OCI-LY3 (cell line): ENCODE results near the gene SCN3A.

ENCODE experiments used
- H2AFZ ChIP-seq: fragments of 200-600, 300-600 bp; shearing (Covaris generic); 2 replicates; pipeline ENCODE4 v1.6.0; 2014; ENCODE audit warnings: antibody characterized with exemption, low read depth, low read length
- H3K27ac ChIP-seq: fragments of 200-600, 300-600 bp; sonication (generic); 2 replicates; pipeline ENCODE4 v1.5.1; 2014; ENCODE audit warnings: mild to moderate bottlenecking, low read length, moderate library complexity, mixed read lengths
- H3K27me3 ChIP-seq: fragments of 200-600, 300-600 bp; sonication (generic); 2 replicates; pipeline ENCODE4 v1.6.1; 2014; ENCODE audit warnings: low read depth, low read length, mixed read lengths
- H3K36me3 ChIP-seq: fragments of 200-600, 300-600 bp; sonication (generic); replicated peaks from 2 replicates; pipeline ENCODE3; 2014; ENCODE audit warnings: low read depth, low read length, mixed read lengths
- H3K4me1 ChIP-seq: fragments of 300-600, 200-600 bp; sonication (generic); 2 replicates; pipeline ENCODE4 v1.6.1; 2014; ENCODE audit warnings: low read length, mixed read lengths
- H3K4me2 ChIP-seq: fragments of 200-600, 300-600 bp; sonication (generic); 2 replicates; pipeline ENCODE4 v1.6.1; 2014; ENCODE audit warnings: low read length, mixed read lengths
- H3K4me3 ChIP-seq: fragments of 300-600, 200-600 bp; sonication (generic); 2 replicates; pipeline ENCODE4 v1.5.1; 2014; ENCODE audit warnings: antibody characterized with exemption, mild to moderate bottlenecking, low read length, moderate library complexity
- H3K79me2 ChIP-seq: fragments of 300-600, 200-600 bp; shearing (Covaris generic); 2 replicates; pipeline ENCODE4 v1.6.1; 2014; ENCODE audit warnings: mild to moderate bottlenecking, low read length, mixed read lengths
- H3K9ac ChIP-seq: fragments of 300-600, 200-600 bp; shearing (Covaris generic); 2 replicates; pipeline ENCODE4 v1.6.0; 2014; ENCODE audit warnings: mild to moderate bottlenecking, low read length, moderate library complexity
- H3K9me3 ChIP-seq: fragments of 200-600, 300-600 bp; shearing (Covaris generic); 2 replicates; pipeline ENCODE4 v1.6.1; 2014; ENCODE audit warnings: low read length, mixed read lengths; ENCODE audit not compliant: insufficient read depth
- H4K20me1 ChIP-seq: fragments of 200-600, 300-600 bp; sonication (generic); 2 replicates; pipeline ENCODE4 v1.6.1; 2016; ENCODE audit warnings: low read length, mixed read lengths; ENCODE audit not compliant: insufficient read depth
- CTCF ChIP-seq: fragments of 200-600, 300-600 bp; sonication (generic); IDR thresholded peaks from 2 replicates; pipeline ENCODE4 v1.5.1; 2014; ENCODE audit warnings: antibody characterized with exemption, low read length, low read depth
- EZH2phosphoT487 ChIP-seq: fragments of 200-600 bp; shearing (Covaris generic); IDR thresholded peaks from 2 replicates; pipeline ENCODE4 v1.6.1; 2018; ENCODE audit warnings: antibody characterized with exemption, mixed run types, low read depth

Gene SCN3A

DNA sequence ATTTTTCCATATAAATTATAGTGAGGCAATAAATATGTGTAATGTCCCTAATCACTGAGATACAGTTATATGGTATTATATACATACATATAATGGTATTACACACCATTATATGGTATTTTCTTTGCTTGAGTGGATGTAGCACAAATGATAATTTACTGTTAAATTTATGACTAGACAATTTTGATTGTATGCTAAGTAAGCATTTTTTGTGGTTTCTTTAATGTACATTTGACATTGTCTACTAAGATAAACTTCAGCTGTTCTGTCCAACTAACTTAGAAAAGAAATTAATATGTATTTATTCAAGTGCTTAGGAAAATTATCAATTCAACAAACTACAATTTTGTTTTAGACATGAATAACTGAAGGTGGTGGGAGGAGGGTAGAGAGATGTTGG, 122.6 kb downstream of the SCN3A start:
- Histone ChIP-seq H3K79me2 (0 out of 2 replicates have a peak, but pooled peaks cover 8% of the 10 kb centered on the region), H3K36me3 (peaks cover 54% of the 10 kb centered on the region), H3K9me3 (peaks cover 18% of the 10 kb centered on the region; the same call in 1 of the 2 replicates), H3K4me2 (no peak overlapping the region), H3K27me3 (no peaks in the 10 kb centered on the region), H3K4me1 (peaks cover 6% of the 10 kb centered on the region), H3K9ac (no peak overlapping the region), H4K20me1 (no peaks in the 10 kb centered on the region), H3K4me3 (no peak overlapping the region), H2AFZ (no peak overlapping the region), H3K27ac (no peak overlapping the region)
- TF ChIP-seq CTCF (no peak), EZH2phosphoT487 (no peak)

DNA sequence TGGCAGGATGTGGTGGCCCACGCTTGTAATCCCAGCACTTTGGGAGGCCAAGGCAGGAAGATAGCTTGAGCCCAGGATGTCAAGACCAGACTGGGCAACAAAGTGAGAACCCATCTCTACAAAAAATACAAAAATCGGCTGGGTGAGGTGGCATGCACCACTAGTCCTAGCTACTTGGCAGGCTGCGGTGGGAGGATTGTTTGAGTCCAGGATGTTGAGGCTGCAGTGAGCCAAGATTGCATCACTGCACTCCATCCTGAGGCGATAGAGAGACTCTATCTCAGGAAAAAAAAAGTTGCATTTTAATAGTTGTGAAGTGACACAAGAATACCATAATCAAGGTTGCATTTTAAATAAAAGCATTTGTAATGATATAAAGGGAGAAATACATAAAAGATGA, 124.4 kb downstream of the SCN3A start:
- H3K79me2 ChIP-seq = peaks cover 8% of the 10 kb centered on the region; the same call in 1 of the 2 replicates
- H3K27ac ChIP-seq = no peak overlapping the region
- H2AFZ ChIP-seq = no peak overlapping the region
- no peak for TF ChIP-seq EZH2phosphoT487
- TF ChIP-seq CTCF = no peak
- H3K4me2 ChIP-seq = no peak overlapping the region
- H4K20me1 ChIP-seq = no peaks in the 10 kb centered on the region
- H3K9me3 ChIP-seq = peaks cover 25% of the 10 kb centered on the region; the same call in 1 of the 2 replicates
- peaks cover 71% of the 10 kb centered on the region for H3K36me3 ChIP-seq
- H3K4me1 ChIP-seq = no peaks in the 10 kb centered on the region
- no peak overlapping the region for H3K4me3 ChIP-seq
- H3K27me3 ChIP-seq = no peaks in the 10 kb centered on the region
- H3K9ac ChIP-seq = no peak overlapping the region

DNA sequence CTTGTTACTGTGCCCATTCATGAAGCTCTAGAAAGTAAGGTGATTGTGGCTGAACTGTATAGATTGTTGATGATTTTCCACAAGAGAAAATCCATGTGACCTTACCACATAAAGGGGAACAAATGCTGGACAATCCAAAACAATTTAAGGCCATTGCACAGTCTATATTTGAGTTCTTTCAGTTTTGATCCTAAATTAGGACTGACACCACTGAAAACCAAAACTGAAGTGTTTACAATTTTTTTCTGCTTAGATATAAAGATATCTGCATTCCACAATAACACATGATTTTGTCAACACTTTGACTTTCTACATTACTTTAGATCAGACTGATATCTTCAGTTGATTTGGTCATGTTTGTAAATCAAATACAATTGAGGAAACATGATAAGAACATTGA, 124.9 kb downstream of the SCN3A start:
- H2AFZ ChIP-seq = no peak overlapping the region
- no peaks in the 10 kb centered on the region for H3K4me1 ChIP-seq
- no peak overlapping the region for H3K4me2 ChIP-seq
- peaks cover 27% of the 10 kb centered on the region; the same call in 1 of the 2 replicates for H3K9me3 ChIP-seq
- H3K36me3 ChIP-seq = peaks cover 75% of the 10 kb centered on the region
- H3K27me3 ChIP-seq = no peaks in the 10 kb centered on the region
- TF ChIP-seq CTCF = no peak
- TF ChIP-seq EZH2phosphoT487 = no peak
- H3K9ac ChIP-seq = no peak overlapping the region
- H3K27ac ChIP-seq = no peak overlapping the region
- no peaks in the 10 kb centered on the region for H4K20me1 ChIP-seq
- no peak overlapping the region for H3K4me3 ChIP-seq
- H3K79me2 ChIP-seq = peaks cover 3% of the 10 kb centered on the region; the same call in 1 of the 2 replicates

- H3K4me3 ChIP-seq = no peak overlapping the region
- no peak overlapping the region for H3K9ac ChIP-seq
- H3K79me2 ChIP-seq = no peaks in the 10 kb centered on the region; the same call in 1 of the 2 replicates
- H4K20me1 ChIP-seq = no peaks in the 10 kb centered on the region
- no peak for TF ChIP-seq CTCF
- TF ChIP-seq EZH2phosphoT487 = no peak
- peaks cover 18% of the 10 kb centered on the region; the same call in 1 of the 2 replicates for H3K9me3 ChIP-seq
- H3K36me3 ChIP-seq = peaks cover 68% of the 10 kb centered on the region
- H3K27me3 ChIP-seq = no peaks in the 10 kb centered on the region
- no peak overlapping the region for H3K4me2 ChIP-seq
- H2AFZ ChIP-seq = no peak overlapping the region
- H3K4me1 ChIP-seq = no peaks in the 10 kb centered on the region
- no peak overlapping the region for H3K27ac ChIP-seq
Measured at GRCh38 chr2:165074884-165075283, 129.0 kb downstream of the SCN3A start.
